Activated CD8-positive, alpha-beta T cell treated with anti-CD3 and anti-CD28 coated beads for 36 hours (primary cell): ENCODE measurements around the gene ZNF608. TPM values are rescaled to one million over a fixed set of nuclear protein-coding genes. Genes with fewer than 3 reads are reported as not detected.

ENCODE experiments used
- ATAC-seq: fragments of 200-7000 bp; cut with Tn5 transposase; one replicate; pipeline ENCODE4 v1.10.0; 2021; ENCODE audit warnings: mild to moderate bottlenecking, moderate library complexity
- CTCF ChIA-PET: fragments of 350-600 bp; sonication (Branson Sonifier 250); formaldehyde crosslinking; loops from one replicate; lab custom pipeline; 2021; ENCODE audit warnings: antibody characterized with exemption; lab: Charles Lee
- POLR2A ChIA-PET: fragments of 350-600 bp; sonication (Branson Sonifier 250); formaldehyde crosslinking; loops from one replicate; lab custom pipeline; 2021; ENCODE audit warnings: antibody characterized with exemption; lab: Charles Lee
- DNase-seq: peaks from one replicate; pipeline ENCODE4 v3.0.0-alpha.2; 2020
- H3K27ac Mint-ChIP-seq: one replicate; pipeline ENCODE4 v1.8.0; 2021; ENCODE audit warnings: mild to moderate bottlenecking, mixed read lengths
- H3K27me3 Mint-ChIP-seq: one replicate; pipeline ENCODE4 v1.8.0; 2021; ENCODE audit warnings: mixed read lengths
- H3K36me3 Mint-ChIP-seq: one replicate; pipeline ENCODE4 v1.8.0; 2021; ENCODE audit warnings: low read depth, mixed read lengths
- H3K4me1 Mint-ChIP-seq: one replicate; pipeline ENCODE4 v1.8.0; 2021; ENCODE audit warnings: low read depth, mixed read lengths
- H3K4me3 Mint-ChIP-seq: one replicate; pipeline ENCODE4 v1.8.0; 2021; ENCODE audit warnings: mild to moderate bottlenecking, moderate library complexity, mixed read lengths
- H3K9me3 Mint-ChIP-seq: one replicate; pipeline ENCODE4 v1.8.0; 2021; ENCODE audit warnings: mixed read lengths
- CTCF ChIP-seq: fragments of 200-600 bp; IDR thresholded peaks from one replicate; pipeline ENCODE4 v1.8.0; 2022; ENCODE audit warnings: antibody characterized with exemption, mild to moderate bottlenecking
- intact Hi-C: fragments of 100-400 bp; cut with micrococcal nuclease; formaldehyde crosslinking; loops from one replicate; pipeline ENCODE4 v1.10.0; 2022
- total RNA-seq, 2 experiments: library from RNA; stranded (reverse); gene quantifications; one replicate each; pipeline ENCODE4 v1.2.3, GENCODE V29; 2021

The ZNF608 gene
- total RNA-seq, 2 experiments from 2014 or later: not detected

GRCh38 chr5:124789104-124789605 lies 42.7 kb upstream of the ZNF608 start:
- ATAC-seq: no peak
- Mint-ChIP-seq H3K4me3 (no peak overlapping the region), H3K27me3 (no peaks in the 10 kb centered on the region), H3K9me3 (no peaks in the 10 kb centered on the region), H3K27ac (no peak overlapping the region), H3K36me3 (no peaks in the 10 kb centered on the region), H3K4me1 (no peaks in the 10 kb centered on the region)
- no peak for TF ChIP-seq CTCF
- intact Hi-C loops: no loop called here
- no peak for DNase-seq
- ChIA-PET POLR2A (no interaction called here), CTCF (no interaction called here)

GRCh38 chr5:124783794-124784193 lies 37.4 kb upstream of the ZNF608 start:
- no peak for ATAC-seq
- Mint-ChIP-seq H3K9me3 (peaks cover 4% of the 10 kb centered on the region), H3K4me3 (no peak overlapping the region), H3K27me3 (no peaks in the 10 kb centered on the region), H3K36me3 (no peaks in the 10 kb centered on the region), H3K27ac (no peak overlapping the region), H3K4me1 (no peaks in the 10 kb centered on the region)
- no peak for TF ChIP-seq CTCF
- DNase-seq: no peak
- CTCF ChIA-PET: no interaction called here
- POLR2A ChIA-PET: no interaction called here
- intact Hi-C loops: no loop called here

- DNase-seq: no peak
- ATAC-seq: no peak
- Mint-ChIP-seq H3K4me3 (no peak overlapping the region), H3K27ac (no peak overlapping the region), H3K9me3 (peaks cover 4% of the 10 kb centered on the region), H3K4me1 (no peaks in the 10 kb centered on the region), H3K36me3 (no peaks in the 10 kb centered on the region), H3K27me3 (no peaks in the 10 kb centered on the region)
- ChIA-PET CTCF (no interaction called here), POLR2A (no interaction called here)
- TF ChIP-seq CTCF: no peak
- intact Hi-C loops: no loop called here
These were observed 36.8 kb upstream of the ZNF608 start for GRCh38 chr5:124783285-124783684.

GRCh38 chr5:124782262-124782661 lies 35.8 kb upstream of the ZNF608 start:
- no peak for TF ChIP-seq CTCF
- H3K9me3 Mint-ChIP-seq: peaks cover 4% of the 10 kb centered on the region
- no peak overlapping the region for H3K4me3 Mint-ChIP-seq
- no peak overlapping the region for H3K27ac Mint-ChIP-seq
- H3K27me3 Mint-ChIP-seq: no peaks in the 10 kb centered on the region
- ChIA-PET CTCF (no interaction called here), POLR2A (no interaction called here)
- no peaks in the 10 kb centered on the region for H3K4me1 Mint-ChIP-seq
- no peaks in the 10 kb centered on the region for H3K36me3 Mint-ChIP-seq
- intact Hi-C loops: no loop called here
- no peak for ATAC-seq
- no peak for DNase-seq

GRCh38 chr5:124780011-124780410 lies 33.6 kb upstream of the ZNF608 start:
- no peak for ATAC-seq
- no peak overlapping the region for H3K27ac Mint-ChIP-seq

More at GRCh38 chr5:124780011-124780410, 33.6 kb upstream of the ZNF608 start:
- ChIA-PET POLR2A (interaction anchor here (0.8 kb wide), 1 partner anchor 460 kb away, joined by 3 read pairs; no protein-coding TSS in a partner anchor), CTCF (no interaction called here)
- H3K4me3 Mint-ChIP-seq: no peak overlapping the region
- peaks cover 4% of the 10 kb centered on the region for H3K9me3 Mint-ChIP-seq
- H3K4me1 Mint-ChIP-seq: no peaks in the 10 kb centered on the region
- no peak for DNase-seq
- H3K36me3 Mint-ChIP-seq: no peaks in the 10 kb centered on the region
- no peak for TF ChIP-seq CTCF
- intact Hi-C loops: no loop called here
- H3K27me3 Mint-ChIP-seq: no peaks in the 10 kb centered on the region
